RWPE1 (cell line): ENCODE measurements around the gene PKP4.

ENCODE experiments used
- CTCF ChIA-PET: fragments of 350-600 bp; sonication (Branson Sonifier 250); formaldehyde crosslinking; extraction: SDS; loops from one replicate; lab custom pipeline; 2021; lab: Yijun Ruan, JAX
- POLR2A ChIA-PET: fragments of 400-600 bp; formaldehyde crosslinking; extraction: SDS; loops from one replicate; lab custom pipeline; 2020; ENCODE audit warnings: antibody characterized with exemption; ENCODE audit not compliant: low non-redundant PET; lab: Yijun Ruan, JAX
- DNase-seq: peaks from one replicate; pipeline ENCODE4 v3.0.0; 2012; ENCODE audit warnings: low spot score
- H3K27ac ChIP-seq: fragments of 450-650 bp; 2 replicates; pipeline ENCODE4 v1.5.1; 2017
- TF ChIP-seq, protein P1 (sequence below): fragments of 450-650 bp; conservative IDR thresholded peaks from 2 replicates; pipeline ENCODE4 v1.5.1; 2017; ENCODE audit warnings: low read depth, mild to moderate bottlenecking

The PKP4 gene

DNA sequence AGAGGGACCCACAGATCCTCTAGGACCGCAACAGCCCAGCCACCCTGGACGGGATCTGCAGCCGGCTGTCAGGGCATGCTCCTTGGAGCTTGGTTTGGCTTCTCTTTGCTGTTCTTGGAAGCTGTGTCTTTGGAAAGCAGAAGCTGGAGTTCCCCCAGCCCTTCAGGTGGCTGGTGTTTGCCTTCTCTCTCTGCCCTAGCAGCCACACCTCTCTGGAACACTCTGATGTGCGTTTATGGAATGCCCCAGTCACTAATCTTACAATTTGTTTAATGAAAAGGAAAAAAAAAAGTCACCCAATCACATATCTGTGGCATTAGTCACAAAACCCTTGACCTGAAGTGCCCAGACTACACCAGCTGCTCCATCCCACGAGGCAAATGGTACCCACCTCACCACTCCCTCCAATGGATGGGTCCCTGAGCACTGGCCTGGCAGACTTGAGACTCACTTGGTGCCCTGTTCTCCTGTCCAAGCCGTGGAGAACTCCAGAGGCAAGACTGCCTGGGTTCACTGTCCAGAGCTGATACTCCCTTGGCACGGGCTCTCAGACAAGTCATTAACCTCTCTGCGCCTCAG, 268.1 kb downstream of the PKP4 start:
- ChIA-PET POLR2A (no interaction called here), CTCF (interaction anchor here (0.6 to 1.5 kb wide), 6 partner anchors 21 to 1094 kb away, joined by 3 to 8 read pairs (median 4); no protein-coding TSS in a partner anchor)
- DNase-seq, result peak; percentile 34
- TF ChIP-seq, protein P1, sequence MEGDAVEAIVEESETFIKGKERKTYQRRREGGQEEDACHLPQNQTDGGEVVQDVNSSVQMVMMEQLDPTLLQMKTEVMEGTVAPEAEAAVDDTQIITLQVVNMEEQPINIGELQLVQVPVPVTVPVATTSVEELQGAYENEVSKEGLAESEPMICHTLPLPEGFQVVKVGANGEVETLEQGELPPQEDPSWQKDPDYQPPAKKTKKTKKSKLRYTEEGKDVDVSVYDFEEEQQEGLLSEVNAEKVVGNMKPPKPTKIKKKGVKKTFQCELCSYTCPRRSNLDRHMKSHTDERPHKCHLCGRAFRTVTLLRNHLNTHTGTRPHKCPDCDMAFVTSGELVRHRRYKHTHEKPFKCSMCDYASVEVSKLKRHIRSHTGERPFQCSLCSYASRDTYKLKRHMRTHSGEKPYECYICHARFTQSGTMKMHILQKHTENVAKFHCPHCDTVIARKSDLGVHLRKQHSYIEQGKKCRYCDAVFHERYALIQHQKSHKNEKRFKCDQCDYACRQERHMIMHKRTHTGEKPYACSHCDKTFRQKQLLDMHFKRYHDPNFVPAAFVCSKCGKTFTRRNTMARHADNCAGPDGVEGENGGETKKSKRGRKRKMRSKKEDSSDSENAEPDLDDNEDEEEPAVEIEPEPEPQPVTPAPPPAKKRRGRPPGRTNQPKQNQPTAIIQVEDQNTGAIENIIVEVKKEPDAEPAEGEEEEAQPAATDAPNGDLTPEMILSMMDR, result no peak
- H3K27ac ChIP-seq, result no peak overlapping the region

DNA sequence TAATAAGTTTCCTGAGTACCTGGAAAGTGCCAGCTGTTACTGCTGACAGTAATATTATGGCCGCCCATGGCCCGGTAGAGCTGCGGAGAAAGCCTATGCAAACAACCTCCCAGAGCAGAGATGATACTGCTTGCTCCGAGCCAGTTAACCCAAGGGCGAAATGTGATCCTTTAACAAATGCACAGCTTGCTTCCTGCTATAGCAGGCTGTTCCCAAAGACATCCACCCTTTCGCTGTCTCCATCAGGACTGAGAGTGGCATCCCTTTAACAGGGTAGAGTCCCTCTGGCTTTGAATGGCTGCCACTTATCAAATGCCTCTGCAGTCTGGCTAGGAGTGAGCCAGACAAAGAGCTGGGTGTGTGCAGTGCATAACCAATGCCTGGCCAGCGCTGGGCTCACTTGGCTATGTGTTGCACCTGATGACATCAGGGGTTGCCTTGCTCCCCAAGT, 268.7 kb downstream of the PKP4 start:
- TF ChIP-seq, protein P1, result no peak
- DNase-seq, result no peak
- ChIA-PET CTCF (interaction anchor here (0.6 to 1.5 kb wide), 4 partner anchors 20 to 946 kb away, joined by 4 to 8 read pairs (median 6); no protein-coding TSS in a partner anchor), POLR2A (no interaction called here)
- no peak overlapping the region for H3K27ac ChIP-seq

DNA sequence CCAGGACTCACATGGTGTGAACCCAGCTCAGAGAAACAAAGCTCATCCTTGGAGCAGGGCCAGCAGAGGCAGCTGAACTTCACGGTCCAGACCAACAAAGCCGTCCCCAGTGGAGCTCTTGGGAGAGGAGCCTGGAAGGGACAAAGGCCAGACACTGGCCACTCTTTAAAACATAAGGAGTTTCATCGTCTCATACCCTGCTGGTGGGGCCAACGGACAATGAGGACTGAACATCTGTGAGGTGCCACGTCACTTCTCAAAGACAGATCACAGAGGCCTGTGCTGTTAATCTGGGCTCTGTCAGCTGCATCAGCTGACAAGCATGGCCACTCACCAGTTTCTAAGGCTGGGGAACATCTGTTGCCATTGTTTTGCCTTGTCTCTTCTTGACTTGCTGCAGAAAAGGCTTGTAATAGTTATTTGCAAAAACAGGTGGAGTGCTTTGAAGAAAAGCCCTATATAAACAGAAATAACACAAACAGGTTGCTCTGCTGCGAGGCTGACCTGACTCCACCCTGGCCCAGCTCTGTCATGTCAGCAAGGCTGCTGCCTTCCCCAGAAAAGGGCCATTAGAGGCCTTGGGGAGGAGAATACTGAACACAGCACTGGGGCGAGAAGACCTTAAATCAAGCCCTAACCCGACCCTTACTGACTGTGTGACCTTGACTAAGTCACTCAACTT, 270.3 kb downstream of the PKP4 start:
- CTCF ChIA-PET, result interaction anchor here (0.7 kb wide), 1 partner anchor 19 kb away, joined by 3 read pairs; no protein-coding TSS in a partner anchor
- DNase-seq, result no peak
- POLR2A ChIA-PET, result no interaction called here
- TF ChIP-seq, protein P1, result no peak
- no peak overlapping the region for H3K27ac ChIP-seq

- CTCF ChIA-PET, result interaction anchor here (0.7 kb wide), 1 partner anchor 26 kb away, joined by 3 read pairs; no protein-coding TSS in a partner anchor
- H3K27ac ChIP-seq, result no peak overlapping the region
- no peak for DNase-seq
- POLR2A ChIA-PET, result no interaction called here
- TF ChIP-seq, protein P1, result no peak
These were observed 271.7 kb downstream of the PKP4 start for GRCh38 chr2:158728422-158728821.

GRCh38 chr2:158729451-158729850, 272.7 kb downstream of the PKP4 start:
- TF ChIP-seq, protein P1, result no peak
- no peak overlapping the region for H3K27ac ChIP-seq
- ChIA-PET CTCF (no interaction called here), POLR2A (no interaction called here)
- no peak for DNase-seq

GRCh38 chr2:158729873-158730620, 273.3 kb downstream of the PKP4 start:
- no peak for DNase-seq
- ChIA-PET CTCF (no interaction called here), POLR2A (no interaction called here)
- H3K27ac ChIP-seq, result no peak overlapping the region
- TF ChIP-seq, protein P1, result no peak
